K562 (cell line): Measurements from ENCODE around the gene GGPS1. TPM values are rescaled to one million over a fixed set of nuclear protein-coding genes. Genes with fewer than 3 reads are reported as not detected.
A peak's percentile ranks its signal among the peaks of the same experiment; 100 is the strongest.

Experiments
- ATAC-seq: fragments of 200-7000 bp; cut with Tn5 transposase; 3 replicates; pipeline ENCODE4 v1.9.1; 2020; ENCODE audit warnings: moderate library complexity
- BruUV-seq: library from RNA; stranded (reverse); fragments of 400-500 nt; replicated peaks from 2 replicates; lab custom pipeline; 2021; lab: Mats Ljungman, UMichigan
- CTCF ChIA-PET: fragments of 300-600 bp; formaldehyde crosslinking; extraction: SDS; loops from one replicate; lab custom pipeline; 2021; ENCODE audit warnings: low intra/inter-chr PET ratio; lab: Yijun Ruan, JAX
- POLR2A ChIA-PET: fragments of 300-600, 350-650 bp; sonication (Branson Sonifier 250); formaldehyde crosslinking; extraction: SDS; loops from one replicate; lab custom pipeline; 2021; ENCODE audit warnings: antibody characterized with exemption, inconsistent platforms; lab: Yijun Ruan, JAX
- DNase-seq, 4 experiments: peaks; one replicate each; pipeline versions ENCODE4 v3.0.0 to v3.0.0-alpha.2; 2011 to 2018; ENCODE audit warnings: low spot score in 3 of 4, mixed read lengths in 3 of 4; ENCODE audit errors: extremely low read depth in 1 of 4
- FAIRE-seq: peaks from 2 replicates; lab custom pipeline; 2011; peaks lifted over from hg19 to GRCh38; lab: Jason Lieb, UNC
- H2AFZ ChIP-seq: 2 replicates; pipeline ENCODE4 v1.6.0; 2011; ENCODE audit warnings: low read depth, low read length, control low read depth, inconsistent platforms
- H3K27ac ChIP-seq: fragments of 200-600 bp; 3 replicates; pipeline ENCODE4 v1.8.0; 2011; ENCODE audit warnings: low read depth, mild to moderate bottlenecking, control low read depth, inconsistent platforms, low read length, moderate library complexity, mixed read lengths; ENCODE audit errors: extremely low read depth
- H3K27me3 ChIP-seq, 2 experiments: fragments of 300-600 bp in 1 of 2; 2 replicates in 1 of 2; 3 replicates in 1 of 2; pipeline versions ENCODE4 v1.6.0 to v1.8.0; 2011; ENCODE audit warnings: inconsistent platforms in 2 of 2, low read length in 2 of 2, mild to moderate bottlenecking in 1 of 2, mixed read lengths in 1 of 2, moderate library complexity in 1 of 2; ENCODE audit not compliant: control insufficient read depth in 2 of 2, insufficient read depth in 2 of 2
- H3K36me3 ChIP-seq: fragments of 300-600 bp; 3 replicates; pipeline ENCODE4 v1.8.0; 2011; ENCODE audit warnings: mild to moderate bottlenecking, low read length, inconsistent platforms; ENCODE audit not compliant: control insufficient read depth, insufficient read depth
- H3K4me1 ChIP-seq, 2 experiments: fragments of 200-600 bp in 1 of 2; replicated peaks in 1 of 2; 2 replicates in 1 of 2; 3 replicates in 1 of 2; pipeline versions ENCODE4 v1.5.1 to v1.8.0; 2011; ENCODE audit warnings: inconsistent platforms in 2 of 2, low read length in 2 of 2, mild to moderate bottlenecking in 1 of 2, mixed read lengths in 1 of 2, moderate library complexity in 1 of 2; ENCODE audit not compliant: control insufficient read depth in 2 of 2, insufficient read depth in 2 of 2
- H3K4me2 ChIP-seq: 2 replicates; pipeline ENCODE4 v1.6.1; 2011; ENCODE audit warnings: low read length, control low read depth, inconsistent platforms, mixed read lengths; ENCODE audit not compliant: insufficient read depth
- H3K4me3 ChIP-seq: fragments of 200-600 bp; sonication (generic), shearing (Covaris generic); 2 replicates; pipeline ENCODE4 v1.5.1; 2016; ENCODE audit warnings: control low read depth, inconsistent platforms
- H3K79me2 ChIP-seq: fragments of 200-600 bp; 3 replicates; pipeline ENCODE4 v1.8.0; 2011; ENCODE audit warnings: low read length, inconsistent platforms; ENCODE audit not compliant: control insufficient read depth, insufficient read depth
- H3K9ac ChIP-seq, 2 experiments: 2 replicates each; pipeline versions ENCODE4 v1.6.0 to v1.6.1; 2011; ENCODE audit warnings: low read depth in 2 of 2, low read length in 2 of 2, control low read depth in 1 of 2, inconsistent platforms in 1 of 2, mild to moderate bottlenecking in 1 of 2, mixed read lengths in 1 of 2; ENCODE audit not compliant: insufficient read depth in 1 of 2
- H3K9me1 ChIP-seq: one replicate; pipeline ENCODE4 v1.6.0; 2011; ENCODE audit warnings: inconsistent platforms, mild to moderate bottlenecking, low read length, moderate library complexity; ENCODE audit not compliant: control insufficient read depth, insufficient read depth
- H3K9me3 ChIP-seq: replicated peaks from 2 replicates; pipeline ENCODE4 v1.5.1; 2011; ENCODE audit warnings: low read depth, low read length, inconsistent platforms; ENCODE audit not compliant: control insufficient read depth, insufficient read depth
- H4K20me1 ChIP-seq: replicated peaks from 2 replicates; pipeline ENCODE4 v1.6.1; 2011; ENCODE audit warnings: low read length, inconsistent platforms, mixed read lengths; ENCODE audit not compliant: control insufficient read depth, insufficient read depth
- CBX8 ChIP-seq: fragments of 200-600 bp; sonication (generic); IDR thresholded peaks from 2 replicates; pipeline ENCODE4 v1.6.1; 2012; ENCODE audit warnings: borderline replicate concordance, mixed run types, low read depth, mild to moderate bottlenecking, moderate library complexity, mixed read lengths, low read length, control low read depth, inconsistent platforms; ENCODE audit not compliant: poor library complexity, severe bottlenecking; ENCODE audit errors: extremely low read depth
- GABPB1 ChIP-seq: sonication (generic); formaldehyde crosslinking; IDR thresholded peaks from 2 replicates; pipeline ENCODE4 v1.8.0; 2022; ENCODE audit warnings: mild to moderate bottlenecking, missing genetic modification reagents
- PCBP1 ChIP-seq: fragments of 200-400 bp; formaldehyde crosslinking; IDR thresholded peaks from 2 replicates; pipeline ENCODE4 v1.6.1; 2018; ENCODE audit warnings: mild to moderate bottlenecking, low read depth, low read length; ENCODE audit not compliant: poor library complexity, severe bottlenecking
- POLR2AphosphoS2 ChIP-seq: IDR thresholded peaks from 2 replicates; pipeline ENCODE4 v1.6.1; 2012; ENCODE audit warnings: low read length, improper control_type of control experiment
- RNF2 ChIP-seq: sonication (generic); IDR thresholded peaks from 2 replicates; pipeline ENCODE4 v1.6.1; 2016
- SFPQ ChIP-seq: fragments of 200-400 bp; formaldehyde crosslinking; IDR thresholded peaks from 2 replicates; pipeline ENCODE4 v1.6.1; 2017; ENCODE audit warnings: mild to moderate bottlenecking, low read depth, low read length, moderate library complexity
- U2AF2 ChIP-seq: fragments of 200-400 bp; formaldehyde crosslinking; optimal IDR thresholded peaks from 2 replicates; pipeline ENCODE3; 2017; ENCODE audit warnings: low read depth, mild to moderate bottlenecking, low read length
- ZNF717 ChIP-seq: fragments of 250-450 bp; sonication (Bioruptor Pico); IDR thresholded peaks from 2 replicates; pipeline ENCODE4 v1.5.0; 2021
- WGBS: fragments of 100-300 bp; shearing (Covaris generic); methylation state at CpG from one replicate; pipeline ENCODE4 v1.1.6; 2016; ENCODE audit warnings: low coverage, mixed read lengths; ENCODE audit not compliant: insufficient coverage; ENCODE audit errors: missing lambda C conversion rate; 5-methylcytosine and 5-hydroxymethylcytosine counted together
- in situ Hi-C: fragments of 300-500 bp; cut with MboI; formaldehyde crosslinking; loops from 4 replicates; pipeline ENCODE4 v1.15.0; 2018; ENCODE audit warnings: inconsistent platforms, mixed read lengths
- intact Hi-C: fragments of 100-400 bp; cut with micrococcal nuclease; formaldehyde crosslinking; loops from 2 replicates; pipeline ENCODE4 v1.14.2; 2022
- polyA plus RNA-seq, 8 experiments: library from polyadenylated mRNA; depleted of rRNA in 4 of 8; stranded (reverse) in 5 of 8; unstranded in 3 of 8; fragments of >200 nt; fragmentation: Nextera tagmentation in 2 of 8; fragmentation: Illumina TruSeq in 1 of 8; extraction: Ambion mirVana in 2 of 8; extraction: Trizol in 1 of 8; gene quantifications; 2 replicates each; pipeline versions ENCODE4 v1.2.1 to v1.2.3, GENCODE V29; 2011 to 2014; ENCODE audit warnings: inconsistent platforms in 1 of 8, missing spikeins in 1 of 8
- total RNA-seq, 7 experiments: library from RNA; depleted of rRNA in 6 of 7; stranded (reverse); fragments of >200 nt in 6 of 7; fragmentation: Illumina TruSeq in 2 of 7; extraction: Trizol in 2 of 7; gene quantifications; 2 replicates each; pipeline versions ENCODE4 v1.2.1 to v1.2.3, GENCODE V29; 2011 to 2021; ENCODE audit warnings: low replicate concordance in 1 of 7

Gene GGPS1
- total and polyA plus RNA-seq, 9 of the 15 experiments (the other 6 are each of a cell fraction or from before 2014, with no cell fraction given): 18.8 to 104 (median 56.3) TPM

GRCh38 chr1:235342471-235342870, 14.1 kb downstream of the GGPS1 start:
- intact Hi-C loops: no loop called here
- in situ Hi-C loops: no loop called here
- H3K4me1 ChIP-seq: no peaks in the 10 kb centered on the region
- H4K20me1 ChIP-seq: no peaks in the 10 kb centered on the region
- H3K27ac ChIP-seq: no peak overlapping the region
- FAIRE-seq: no peak
- ChIA-PET POLR2A (interaction anchor here (1.3 to 1.7 kb wide), 4 partner anchors 12 to 25 kb away, joined by 4 to 8 read pairs (median 6); partner anchors contain the start of genes ARID4B, GGPS1 and TBCE), CTCF (no interaction called here)
- no peaks in the 10 kb centered on the region for H3K79me2 ChIP-seq
- H3K9me3 ChIP-seq: no peaks in the 10 kb centered on the region
- no peak for DNase-seq
- no peak overlapping the region for H3K9ac ChIP-seq
- TSS peak; percentile 42 for BruUV-seq
- WGBS: 87% methylated on average over 3 of the region's 3 CpGs
- H3K27me3 ChIP-seq: no peaks in the 10 kb centered on the region
- no peak overlapping the region for H3K4me3 ChIP-seq
- TF ChIP-seq RNF2 (no peak), ZNF717 (no peak), PCBP1 (no peak), U2AF2 (no peak), GABPB1 (CRISPR knock-in tag) (no peak), SFPQ (no peak), CBX8 (no peak), POLR2AphosphoS2 (no peak)
- no peak overlapping the region for H2AFZ ChIP-seq
- H3K36me3 ChIP-seq: peaks cover 37% of the 10 kb centered on the region
- H3K9me1 ChIP-seq: no peaks in the 10 kb centered on the region
- H3K4me2 ChIP-seq: no peak overlapping the region
- ATAC-seq: no peak
